Measurements from ENCODE around the gene PYGL. TPM values are rescaled to one million over a fixed set of nuclear protein-coding genes. Genes with fewer than 3 reads are reported as not detected.

Gene PYGL
- total and polyA plus RNA-seq, 8 donors: 16.2 to 85.4 (median 20.2) TPM

- DNase-seq: peak in 2 of 4 donors; percentile 78 to 89
- H3K27me3 ChIP-seq: no peaks in the 10 kb centered on the region
- H3K27ac ChIP-seq: peak overlapping the region in 1 of 2 donors; percentile 85
- intact Hi-C loops (cut with DNase I): loop anchor here in 1 of 2 donors (10.0 kb wide), 1 partner anchor 269 kb away; no protein-coding TSS in a partner anchor
- no peaks in the 10 kb centered on the region for H3K36me3 ChIP-seq
- H3K4me1 ChIP-seq: peaks cover 0 to 28% of the 10 kb centered on the region in 2 donors
- peak; percentile 82 for ATAC-seq
- no peaks in the 10 kb centered on the region for H3K9me3 ChIP-seq
- H3K4me3 ChIP-seq: no peak overlapping the region
- TF ChIP-seq CTCF (IDR thresholded peaks at IDR 0.05): no peak
Observed at GRCh38 chr14:50955373-50956043, 11.2 kb upstream of the PYGL start.

GRCh38 chr14:50954811-50955372 lies 10.6 kb upstream of the PYGL start:
- no peaks in the 10 kb centered on the region for H3K9me3 ChIP-seq
- H3K36me3 ChIP-seq: no peaks in the 10 kb centered on the region
- peak overlapping the region in 1 of 2 donors; percentile 85 for H3K27ac ChIP-seq
- TF ChIP-seq CTCF (IDR thresholded peaks at IDR 0.05): peak; percentile 56 to 60
- H3K4me3 ChIP-seq: no peak overlapping the region
- DNase-seq (peak in 1 of 4 donors; percentile 52), ATAC-seq (peak; percentile 88)
- no peaks in the 10 kb centered on the region for H3K27me3 ChIP-seq
- H3K4me1 ChIP-seq: peaks cover 0 to 28% of the 10 kb centered on the region in 2 donors
- intact Hi-C loops (cut with DNase I): loop anchor here in 1 of 2 donors (10.0 kb wide), 1 partner anchor 270 kb away; no protein-coding TSS in a partner anchor

- ATAC-seq (no peak), DNase-seq (no peak)
- no peaks in the 10 kb centered on the region for H3K36me3 ChIP-seq
- H3K27ac ChIP-seq: peak overlapping the region in 1 of 2 donors; percentile 85
- H3K9me3 ChIP-seq: no peaks in the 10 kb centered on the region
- no peak overlapping the region for H3K4me3 ChIP-seq
- H3K4me1 ChIP-seq: peaks cover 0 to 28% of the 10 kb centered on the region in 2 donors
- no peaks in the 10 kb centered on the region for H3K27me3 ChIP-seq
- intact Hi-C loops (cut with DNase I): loop anchor here in 1 of 2 donors (10.0 kb wide), 1 partner anchor 271 kb away; no protein-coding TSS in a partner anchor
- no peak for TF ChIP-seq CTCF (IDR thresholded peaks at IDR 0.05)
Observed at GRCh38 chr14:50953502-50953901, 9.2 kb upstream of the PYGL start.

GRCh38 chr14:50951032-50951431 lies 6.7 kb upstream of the PYGL start:
- Histone ChIP-seq H3K36me3 (no peaks in the 10 kb centered on the region), H3K4me1 (peaks cover 0 to 28% of the 10 kb centered on the region in 2 donors), H3K27me3 (no peaks in the 10 kb centered on the region), H3K4me3 (no peak overlapping the region), H3K9me3 (no peaks in the 10 kb centered on the region), H3K27ac (no peak overlapping the region)
- intact Hi-C loops (cut with DNase I): loop anchor here in 1 of 2 donors (10.0 kb wide), 1 partner anchor 274 kb away; no protein-coding TSS in a partner anchor
- TF ChIP-seq CTCF (IDR thresholded peaks at IDR 0.05): no peak
- no peak for DNase-seq
- no peak for ATAC-seq

GRCh38 chr14:50948205-50948604 lies 3.9 kb upstream of the PYGL start:
- DNase-seq: no peak
- Histone ChIP-seq H3K9me3 (no peaks in the 10 kb centered on the region), H3K4me1 (peaks cover 0 to 10% of the 10 kb centered on the region in 2 donors), H3K36me3 (no peaks in the 10 kb centered on the region), H3K27ac (no peak overlapping the region), H3K27me3 (peaks cover 0 to 11% of the 10 kb centered on the region in 2 donors), H3K4me3 (no peak overlapping the region)
- ATAC-seq: no peak
- TF ChIP-seq CTCF (IDR thresholded peaks at IDR 0.05): no peak
- intact Hi-C loops (cut with DNase I): no loop called here

Measured in left lung (tissue), 10 donors.